Measurements from ENCODE around the gene RDM1. TPM values are rescaled to one million over a fixed set of nuclear protein-coding genes. Genes with fewer than 3 reads are reported as not detected.

RDM1 gene
- total RNA-seq, 4 donors from 2014 or later, result 0.88 to 1.9 TPM; not detected in 2

DNA sequence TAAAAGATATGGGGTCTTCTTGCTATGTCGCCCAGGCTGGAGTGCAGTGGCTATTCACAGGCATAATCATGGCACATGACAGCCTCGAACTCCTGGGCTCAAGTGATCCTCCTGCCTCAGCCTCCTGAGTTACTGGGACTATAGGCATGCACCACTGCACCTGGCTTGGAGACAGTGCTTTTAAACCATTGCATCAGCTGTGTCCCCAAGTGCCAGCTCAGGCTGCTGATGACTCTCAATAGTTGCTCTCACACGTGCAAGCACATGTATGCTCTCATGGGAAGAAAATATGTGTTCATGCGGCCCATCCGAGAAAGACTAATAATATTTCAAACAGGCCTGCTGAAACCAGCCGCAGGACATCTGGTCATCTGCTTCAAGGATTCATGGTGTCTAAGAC is 42.0 kb upstream of the RDM1 start:
- H3K4me3 ChIP-seq, result no peak overlapping the region
- H3K27me3 ChIP-seq, result no peaks in the 10 kb centered on the region
- no peaks in the 10 kb centered on the region for H3K36me3 ChIP-seq
- no peaks in the 10 kb centered on the region for H3K9me3 ChIP-seq
- H3K27ac ChIP-seq, result no peak overlapping the region
- TF ChIP-seq POLR2A (IDR thresholded peaks at IDR 0.05), result no peak
- TF ChIP-seq, protein P1, sequence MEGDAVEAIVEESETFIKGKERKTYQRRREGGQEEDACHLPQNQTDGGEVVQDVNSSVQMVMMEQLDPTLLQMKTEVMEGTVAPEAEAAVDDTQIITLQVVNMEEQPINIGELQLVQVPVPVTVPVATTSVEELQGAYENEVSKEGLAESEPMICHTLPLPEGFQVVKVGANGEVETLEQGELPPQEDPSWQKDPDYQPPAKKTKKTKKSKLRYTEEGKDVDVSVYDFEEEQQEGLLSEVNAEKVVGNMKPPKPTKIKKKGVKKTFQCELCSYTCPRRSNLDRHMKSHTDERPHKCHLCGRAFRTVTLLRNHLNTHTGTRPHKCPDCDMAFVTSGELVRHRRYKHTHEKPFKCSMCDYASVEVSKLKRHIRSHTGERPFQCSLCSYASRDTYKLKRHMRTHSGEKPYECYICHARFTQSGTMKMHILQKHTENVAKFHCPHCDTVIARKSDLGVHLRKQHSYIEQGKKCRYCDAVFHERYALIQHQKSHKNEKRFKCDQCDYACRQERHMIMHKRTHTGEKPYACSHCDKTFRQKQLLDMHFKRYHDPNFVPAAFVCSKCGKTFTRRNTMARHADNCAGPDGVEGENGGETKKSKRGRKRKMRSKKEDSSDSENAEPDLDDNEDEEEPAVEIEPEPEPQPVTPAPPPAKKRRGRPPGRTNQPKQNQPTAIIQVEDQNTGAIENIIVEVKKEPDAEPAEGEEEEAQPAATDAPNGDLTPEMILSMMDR (IDR thresholded peaks at IDR 0.05), result no peak
- DNase-seq, result no peak
- H3K4me1 ChIP-seq, result peaks cover 0 to 19% (median 0%) of the 10 kb centered on the region in 4 donors

DNA sequence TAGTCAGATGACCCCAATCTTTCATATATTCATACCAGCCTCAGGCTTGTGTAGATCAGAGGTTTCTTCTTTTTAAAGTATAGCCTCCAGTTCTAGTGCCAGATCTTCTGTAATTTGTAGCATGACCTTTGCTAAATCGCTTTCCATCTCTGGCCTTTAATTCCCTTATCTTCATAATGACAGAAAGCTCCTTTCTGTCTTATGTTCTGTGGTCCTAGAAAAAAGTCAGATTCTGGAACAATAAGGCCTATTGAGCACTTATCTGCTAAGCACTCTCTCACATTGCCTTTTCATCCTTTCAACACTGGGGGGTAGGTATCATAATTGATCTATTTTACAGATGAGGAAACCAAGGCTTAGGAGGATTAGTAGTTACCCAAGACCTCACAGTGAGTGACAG is 41.5 kb upstream of the RDM1 start:
- Histone ChIP-seq H3K27me3 (no peaks in the 10 kb centered on the region), H3K4me3 (no peak overlapping the region), H3K27ac (no peak overlapping the region)

DNA sequence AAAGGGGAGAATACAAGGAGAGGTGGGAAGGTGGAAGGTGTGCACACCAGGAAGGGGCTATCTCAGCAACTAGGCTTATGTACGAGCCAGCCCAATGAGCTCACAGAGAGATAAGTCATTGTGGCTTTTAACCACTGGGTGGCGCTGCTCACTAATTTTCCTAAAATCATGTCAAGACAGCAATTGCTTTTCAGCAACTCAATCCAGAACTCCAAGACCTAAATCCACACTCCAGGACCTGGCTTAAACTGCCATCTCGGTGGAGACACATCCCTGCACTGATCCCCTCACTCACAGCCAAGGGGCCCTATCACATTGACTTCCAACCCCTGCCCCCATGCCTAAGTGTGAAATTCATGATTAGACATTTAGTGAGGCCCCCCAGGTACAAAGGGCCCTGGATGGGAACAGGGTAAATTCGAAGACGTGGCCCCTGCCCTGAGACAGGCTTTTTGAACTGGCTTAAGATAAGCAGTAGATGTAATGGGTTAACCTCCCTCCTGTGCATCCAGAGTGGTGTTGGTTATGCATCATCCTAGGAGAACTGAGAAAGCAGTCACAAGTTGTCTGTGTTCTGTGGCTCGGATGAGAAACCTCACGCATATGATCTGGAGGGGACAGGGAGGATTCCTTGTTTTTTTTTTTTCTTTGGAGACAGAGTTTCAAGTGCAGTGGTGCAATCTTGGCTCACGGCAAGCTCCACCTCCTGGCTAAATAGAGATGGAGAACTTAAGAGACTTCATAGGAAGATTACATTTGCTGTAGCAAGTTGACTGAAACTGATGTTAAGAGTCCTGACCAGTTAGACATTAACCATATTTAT is 39.2 kb upstream of the RDM1 start:
- H3K9me3 ChIP-seq, result no peaks in the 10 kb centered on the region
- H3K27ac ChIP-seq, result peak overlapping the region in 1 of 4 donors; percentile 29
- H3K4me3 ChIP-seq, result no peak overlapping the region
- TF ChIP-seq, protein P1 (IDR thresholded peaks at IDR 0.05), result peak; percentile 75 to 93 (median 88)
- TF ChIP-seq POLR2A (IDR thresholded peaks at IDR 0.05), result no peak
- H3K4me1 ChIP-seq, result peaks cover 0 to 19% (median 0%) of the 10 kb centered on the region in 4 donors
- H3K36me3 ChIP-seq, result no peaks in the 10 kb centered on the region
- no peaks in the 10 kb centered on the region for H3K27me3 ChIP-seq
- peak; percentile 61 to 93 (median 73) for DNase-seq

More for the DNA sequence above, 41.5 kb upstream of the RDM1 start:
- Histone ChIP-seq H3K9me3 (no peaks in the 10 kb centered on the region), H3K4me1 (peaks cover 0 to 19% (median 0%) of the 10 kb centered on the region in 4 donors), H3K36me3 (no peaks in the 10 kb centered on the region)
- no peak for TF ChIP-seq POLR2A (IDR thresholded peaks at IDR 0.05)
- TF ChIP-seq, protein P1 (IDR thresholded peaks at IDR 0.05), result no peak
- DNase-seq, result no peak

DNA sequence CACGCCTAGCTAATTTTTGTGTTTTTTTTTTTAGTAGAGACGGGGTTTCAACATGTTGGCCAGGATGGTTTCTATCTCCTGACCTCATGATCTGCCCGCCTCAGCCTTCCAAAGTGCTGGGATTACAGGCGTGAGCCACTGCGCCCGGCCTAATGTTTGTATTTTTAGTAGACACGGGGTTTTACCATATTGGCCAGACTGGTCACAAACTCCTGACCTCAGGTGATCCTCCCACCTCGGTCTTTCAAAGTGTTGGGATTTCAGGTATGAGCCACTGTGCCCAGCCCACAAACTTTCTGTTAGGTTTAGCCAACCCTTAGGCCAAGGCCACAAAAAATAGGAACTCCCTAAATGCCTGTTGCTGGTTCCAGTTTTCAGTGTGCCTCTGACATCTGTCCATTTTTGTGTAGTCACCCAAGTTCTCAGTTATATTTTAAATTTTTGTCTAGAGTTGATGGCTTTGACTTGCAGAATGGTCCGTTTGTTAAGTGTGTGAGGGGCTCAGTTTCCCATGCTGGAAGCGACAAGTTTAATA is 38.0 kb upstream of the RDM1 start:
- H3K4me3 ChIP-seq, result no peak overlapping the region
- DNase-seq, result no peak
- H3K27ac ChIP-seq, result no peak overlapping the region
- no peaks in the 10 kb centered on the region for H3K27me3 ChIP-seq
- no peak for TF ChIP-seq POLR2A (IDR thresholded peaks at IDR 0.05)
- TF ChIP-seq, protein P1 (IDR thresholded peaks at IDR 0.05), result no peak
- no peaks in the 10 kb centered on the region for H3K9me3 ChIP-seq
- H3K4me1 ChIP-seq, result peaks cover 0 to 16% (median 0%) of the 10 kb centered on the region in 4 donors
- no peaks in the 10 kb centered on the region for H3K36me3 ChIP-seq

DNA sequence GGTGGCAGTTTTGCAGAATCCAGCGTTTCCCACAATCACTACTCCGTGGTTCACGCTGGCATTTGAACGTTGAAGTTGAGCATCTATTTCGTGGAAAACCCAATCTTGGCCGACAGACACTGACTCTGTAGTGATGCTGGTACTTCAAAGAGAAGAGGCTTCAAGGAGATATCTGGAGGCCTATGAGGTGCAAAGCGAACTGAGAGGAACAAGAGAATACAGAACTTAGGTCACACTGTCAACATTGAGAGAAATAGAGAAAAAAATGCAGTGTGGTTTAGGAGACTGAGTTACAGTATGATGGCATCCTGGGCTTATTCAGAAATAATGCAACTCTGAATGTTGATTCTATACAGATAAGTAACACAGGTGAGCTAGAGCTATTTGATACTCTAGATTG is 34.7 kb upstream of the RDM1 start:
- no peak for DNase-seq
- no peaks in the 10 kb centered on the region for H3K36me3 ChIP-seq
- peaks cover 0 to 8% (median 0%) of the 10 kb centered on the region in 4 donors for H3K4me1 ChIP-seq
- no peak overlapping the region for H3K27ac ChIP-seq
- no peak for TF ChIP-seq POLR2A (IDR thresholded peaks at IDR 0.05)
- TF ChIP-seq, protein P1 (IDR thresholded peaks at IDR 0.05), result no peak
- H3K27me3 ChIP-seq, result no peaks in the 10 kb centered on the region
- no peak overlapping the region for H3K4me3 ChIP-seq
- no peaks in the 10 kb centered on the region for H3K9me3 ChIP-seq
